ENCODE results near the gene DUSP16.

GRCh38 chr12:12460935-12461922 lies 101.4 kb downstream of the DUSP16 start:
- TF ChIP-seq CTCF (IDR thresholded peaks at IDR 0.05) (no peak), POLR2A (IDR thresholded peaks at IDR 0.05) (no peak)
